OCI-LY7 (cell line): Measurements from ENCODE around the gene FHIT. TPM values are rescaled to one million over a fixed set of nuclear protein-coding genes. Genes with fewer than 3 reads are reported as not detected.

Source experiments
- BruUV-seq: library from RNA; stranded (reverse); fragments of 400-500 nt; replicated peaks from 2 replicates; lab custom pipeline; 2021; lab: Mats Ljungman, UMichigan
- CTCF ChIA-PET: fragments of 300-600 bp; sonication (Branson Sonifier 250); formaldehyde crosslinking; loops from one replicate; lab custom pipeline; 2022; ENCODE audit warnings: antibody characterized with exemption; ENCODE audit not compliant: unreplicated experiment; lab: Charles Lee
- POLR2A ChIA-PET: fragments of 300-600 bp; sonication (Branson Sonifier 250); formaldehyde crosslinking; loops from one replicate; lab custom pipeline; 2022; ENCODE audit warnings: antibody characterized with exemption; lab: Charles Lee
- DNase-seq: peaks from one replicate; pipeline ENCODE4 v3.0.0-alpha.2; 2015; ENCODE audit warnings: low spot score
- H2AFZ ChIP-seq: fragments of 200-600 bp; sonication (generic), shearing (Covaris generic); 2 replicates; pipeline ENCODE4 v1.6.1; 2014; ENCODE audit warnings: mild to moderate bottlenecking, antibody characterized with exemption, low read length, moderate library complexity
- H3K27ac ChIP-seq: fragments of 200-600 bp; sonication (generic); 2 replicates; pipeline ENCODE4 v1.5.1; 2014; ENCODE audit warnings: mixed run types, low read depth, mild to moderate bottlenecking, moderate library complexity, low read length, inconsistent platforms; ENCODE audit not compliant: poor library complexity, severe bottlenecking
- H3K36me3 ChIP-seq: fragments of 200-600 bp; sonication (generic); 2 replicates; pipeline ENCODE4 v1.6.1; 2014; ENCODE audit warnings: mild to moderate bottlenecking, antibody characterized with exemption, low read length, moderate library complexity, mixed read lengths; ENCODE audit not compliant: insufficient read depth
- H3K4me1 ChIP-seq: fragments of 200-600 bp; sonication (generic); 2 replicates; pipeline ENCODE4 v1.5.1; 2014; ENCODE audit warnings: mild to moderate bottlenecking, low read length; ENCODE audit not compliant: insufficient read depth, poor library complexity, severe bottlenecking
- H3K4me2 ChIP-seq: fragments of 200-600 bp; sonication (generic); 2 replicates; pipeline ENCODE4 v1.6.1; 2014; ENCODE audit warnings: mild to moderate bottlenecking, low read length
- H3K4me3 ChIP-seq: fragments of 200-600 bp; sonication (generic); 2 replicates; pipeline ENCODE4 v1.5.1; 2014; ENCODE audit warnings: mild to moderate bottlenecking, low read depth, low read length; ENCODE audit not compliant: poor library complexity, severe bottlenecking
- H3K79me2 ChIP-seq: fragments of 200-600 bp; sonication (generic); 2 replicates; pipeline ENCODE4 v1.6.1; 2016; ENCODE audit warnings: low read depth, mild to moderate bottlenecking, low read length, moderate library complexity, mixed read lengths; ENCODE audit not compliant: insufficient read depth
- H3K9me2 ChIP-seq: fragments of 200-600 bp; sonication (generic); 2 replicates; pipeline ENCODE4 v1.6.1; 2016; ENCODE audit warnings: mild to moderate bottlenecking, low read length, mixed read lengths; ENCODE audit not compliant: insufficient read depth
- H3K9me3 ChIP-seq: fragments of 200-600 bp; sonication (generic); 2 replicates; pipeline ENCODE4 v1.6.1; 2014; ENCODE audit warnings: mild to moderate bottlenecking, mixed run types, low read length, mixed read lengths
- H4K20me1 ChIP-seq: fragments of 200-600 bp; sonication (generic); 2 replicates; pipeline ENCODE4 v1.6.1; 2014; ENCODE audit warnings: mild to moderate bottlenecking, antibody characterized with exemption, low read length, moderate library complexity, mixed read lengths; ENCODE audit not compliant: insufficient read depth
- EZH2phosphoT487 ChIP-seq: fragments of 200-600 bp; sonication (generic); IDR thresholded peaks from 2 replicates; pipeline ENCODE4 v1.6.1; 2018; ENCODE audit warnings: low read depth, borderline replicate concordance, mild to moderate bottlenecking, mixed run types, antibody characterized with exemption, low read length, moderate library complexity, mixed read lengths
- intact Hi-C: fragments of 100-400 bp; cut with micrococcal nuclease; formaldehyde crosslinking; loops from one replicate; pipeline ENCODE4 v1.10.0; 2022; ENCODE audit not compliant: unreplicated experiment
- total RNA-seq, 2 experiments: library from RNA; depleted of rRNA in 1 of 2; stranded (reverse); fragments of >200 nt in 1 of 2; shearing (Covaris generic) in 1 of 2; gene quantifications; 2 replicates each; pipeline ENCODE4 v1.2.3, GENCODE V29; 2014 to 2022
- TF ChIP-seq, protein P1 (sequence below): fragments of 200-600 bp; sonication (generic); conservative IDR thresholded peaks from 2 replicates; pipeline ENCODE4 v1.5.1; 2014; ENCODE audit warnings: mild to moderate bottlenecking, antibody characterized with exemption, low read length, moderate library complexity, mixed read lengths

FHIT gene
- total RNA-seq, 2 experiments from 2014 or later: 5.0 to 10.9 TPM

GRCh38 chr3:60435941-60436650 is 815.2 kb downstream of the FHIT start:
- Histone ChIP-seq H3K27ac (no peak overlapping the region), H4K20me1 (no peaks in the 10 kb centered on the region), H3K79me2 (no peaks in the 10 kb centered on the region), H3K9me3 (no peaks in the 10 kb centered on the region), H3K36me3 (no peaks in the 10 kb centered on the region), H3K4me3 (no peak overlapping the region), H2AFZ (no peak overlapping the region), H3K4me2 (no peak overlapping the region), H3K4me1 (no peaks in the 10 kb centered on the region), H3K9me2 (no peaks in the 10 kb centered on the region)
- POLR2A ChIA-PET: interaction anchor here (0.5 kb wide), 1 partner anchor 507 kb away, joined by 9 read pairs; no protein-coding TSS in a partner anchor
- TF ChIP-seq EZH2phosphoT487: no peak
- TF ChIP-seq, protein P1, sequence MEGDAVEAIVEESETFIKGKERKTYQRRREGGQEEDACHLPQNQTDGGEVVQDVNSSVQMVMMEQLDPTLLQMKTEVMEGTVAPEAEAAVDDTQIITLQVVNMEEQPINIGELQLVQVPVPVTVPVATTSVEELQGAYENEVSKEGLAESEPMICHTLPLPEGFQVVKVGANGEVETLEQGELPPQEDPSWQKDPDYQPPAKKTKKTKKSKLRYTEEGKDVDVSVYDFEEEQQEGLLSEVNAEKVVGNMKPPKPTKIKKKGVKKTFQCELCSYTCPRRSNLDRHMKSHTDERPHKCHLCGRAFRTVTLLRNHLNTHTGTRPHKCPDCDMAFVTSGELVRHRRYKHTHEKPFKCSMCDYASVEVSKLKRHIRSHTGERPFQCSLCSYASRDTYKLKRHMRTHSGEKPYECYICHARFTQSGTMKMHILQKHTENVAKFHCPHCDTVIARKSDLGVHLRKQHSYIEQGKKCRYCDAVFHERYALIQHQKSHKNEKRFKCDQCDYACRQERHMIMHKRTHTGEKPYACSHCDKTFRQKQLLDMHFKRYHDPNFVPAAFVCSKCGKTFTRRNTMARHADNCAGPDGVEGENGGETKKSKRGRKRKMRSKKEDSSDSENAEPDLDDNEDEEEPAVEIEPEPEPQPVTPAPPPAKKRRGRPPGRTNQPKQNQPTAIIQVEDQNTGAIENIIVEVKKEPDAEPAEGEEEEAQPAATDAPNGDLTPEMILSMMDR: no peak
- BruUV-seq: no TSS peak
- intact Hi-C loops: no loop called here
- CTCF ChIA-PET: no interaction called here
- DNase-seq: no peak

- Histone ChIP-seq H3K27ac (no peak overlapping the region), H3K4me3 (no peak overlapping the region), H2AFZ (no peak overlapping the region), H3K79me2 (no peaks in the 10 kb centered on the region), H3K4me1 (no peaks in the 10 kb centered on the region), H3K4me2 (no peak overlapping the region), H3K36me3 (no peaks in the 10 kb centered on the region), H3K9me3 (no peaks in the 10 kb centered on the region), H4K20me1 (no peaks in the 10 kb centered on the region), H3K9me2 (no peaks in the 10 kb centered on the region)
- DNase-seq: no peak
- BruUV-seq: no TSS peak
- TF ChIP-seq EZH2phosphoT487: no peak
- TF ChIP-seq, protein P1: no peak
- ChIA-PET POLR2A (no interaction called here), CTCF (no interaction called here)
- intact Hi-C loops: no loop called here
Measured at GRCh38 chr3:60434950-60435349, 816.3 kb downstream of the FHIT start.

DNA sequence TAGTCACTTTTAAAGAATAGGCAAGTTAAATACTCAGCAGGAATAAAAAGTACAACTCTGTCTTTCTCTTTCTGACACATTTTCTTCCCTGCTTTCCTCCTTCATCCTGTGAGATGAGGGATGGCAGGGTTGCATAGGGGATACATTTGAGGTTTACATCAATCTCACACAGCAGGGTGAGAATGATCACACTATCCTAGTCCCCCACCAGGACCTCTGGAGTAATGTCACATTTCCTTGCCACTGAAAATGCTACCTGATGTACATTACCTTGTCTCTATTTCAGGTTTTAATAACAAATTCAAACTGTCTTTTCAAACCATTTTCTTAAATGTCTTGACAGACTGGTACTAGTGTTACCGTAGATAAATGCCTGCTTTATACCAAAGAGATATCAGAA is 816.9 kb downstream of the FHIT start:
- ChIA-PET CTCF (no interaction called here), POLR2A (no interaction called here)
- Histone ChIP-seq H2AFZ (no peak overlapping the region), H3K4me1 (no peaks in the 10 kb centered on the region), H4K20me1 (no peaks in the 10 kb centered on the region), H3K79me2 (no peaks in the 10 kb centered on the region), H3K36me3 (no peaks in the 10 kb centered on the region), H3K9me2 (no peaks in the 10 kb centered on the region), H3K4me3 (no peak overlapping the region), H3K9me3 (no peaks in the 10 kb centered on the region), H3K4me2 (no peak overlapping the region), H3K27ac (no peak overlapping the region)
- intact Hi-C loops: no loop called here
- no TSS peak for BruUV-seq
- no peak for DNase-seq
- no peak for TF ChIP-seq EZH2phosphoT487
- TF ChIP-seq, protein P1: no peak
